BLaER1 treated with 17β-estradiol and CSF1 and Interleukin-3, amounts not matched to agents 10 nM and 100 nM (cell line): ENCODE data around the gene AGAP1.
A peak's percentile ranks its signal among the peaks of the same experiment; 100 is the strongest.

Experiments
- H3K27ac ChIP-seq, 11 experiments: shearing (Covaris generic); formaldehyde crosslinking; 2 replicates each; pipeline ENCODE4 v1.8.1; 2022
- H3K27me3 ChIP-seq, 11 experiments: shearing (Covaris generic); formaldehyde crosslinking; 2 replicates each; pipeline ENCODE4 v1.8.1; 2022
- H3K36me3 ChIP-seq, 11 experiments: shearing (Covaris generic); formaldehyde crosslinking; 2 replicates each; pipeline ENCODE4 v1.8.1; 2022
- H3K4me1 ChIP-seq, 10 experiments: shearing (Covaris generic); formaldehyde crosslinking; 2 replicates each; pipeline ENCODE4 v1.8.1; 2022
- H3K4me2 ChIP-seq, 11 experiments: shearing (Covaris generic); formaldehyde crosslinking; 2 replicates each; pipeline ENCODE4 v1.8.1; 2022
- H3K4me3 ChIP-seq, 10 experiments: shearing (Covaris generic); formaldehyde crosslinking; 2 replicates each; pipeline ENCODE4 v1.8.1; 2022
- H3K9ac ChIP-seq, 11 experiments: shearing (Covaris generic); formaldehyde crosslinking; 2 replicates each; pipeline ENCODE4 v1.8.1; 2022
- H3K9me3 ChIP-seq, 11 experiments: shearing (Covaris generic); formaldehyde crosslinking; replicated peaks in 1 of 11; 2 replicates each; pipeline ENCODE4 v1.8.1; 2022
- H4K20me1 ChIP-seq, 11 experiments: shearing (Covaris generic); formaldehyde crosslinking; 2 replicates each; pipeline ENCODE4 v1.8.1; 2022
- Cebpa-rat ChIP-seq, 11 experiments: shearing (Covaris generic); IDR thresholded peaks; 2 replicates each; pipeline ENCODE4 v1.8.1; 2022

Gene AGAP1

DNA sequence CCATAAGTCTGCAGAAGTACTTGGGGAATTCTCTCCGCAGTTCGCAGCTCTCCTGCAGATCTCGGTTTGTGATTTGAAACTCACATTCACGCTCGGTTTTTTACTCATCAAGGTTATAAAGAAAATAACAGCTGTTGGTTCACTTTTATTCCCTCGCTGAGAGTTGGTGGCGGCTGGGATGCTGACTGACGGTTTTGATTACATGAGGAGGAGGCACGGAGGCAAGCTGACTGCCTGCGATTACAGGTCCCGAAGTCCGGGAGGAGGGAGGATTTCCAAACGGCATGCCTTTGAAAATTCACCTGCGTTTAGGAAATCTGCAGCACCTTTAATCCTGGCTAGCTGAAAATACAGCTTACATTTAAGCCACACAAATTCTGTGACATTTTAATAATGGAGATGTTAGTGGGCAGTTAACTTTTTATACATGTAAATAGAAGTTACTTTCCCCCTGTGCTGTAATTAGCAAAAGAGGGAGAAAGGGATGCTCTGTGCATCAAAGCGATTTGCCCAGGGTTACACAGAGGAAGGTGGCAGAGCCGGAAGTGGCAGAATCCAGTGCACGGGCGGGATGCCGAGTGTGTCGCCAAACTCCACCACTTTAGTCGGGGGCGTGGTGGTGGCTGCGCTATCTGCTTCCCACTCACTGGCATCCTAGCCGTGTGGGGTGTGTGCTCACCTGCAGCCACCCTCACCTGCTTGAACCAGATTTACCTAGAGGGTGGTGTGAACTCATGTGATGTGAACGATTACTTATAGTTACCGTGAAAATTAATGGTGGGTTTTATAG lies 14.7 kb downstream of the AGAP1 start:
- no peak overlapping the region for H3K4me2 ChIP-seq
- peaks cover 0 to 4% (median 0%) of the 10 kb centered on the region in 11 experiments; a peak in 3 of 22 replicates for H3K9me3 ChIP-seq
- TF ChIP-seq Cebpa-rat (IDR thresholded peaks at IDR 0.05), result no peak

DNA sequence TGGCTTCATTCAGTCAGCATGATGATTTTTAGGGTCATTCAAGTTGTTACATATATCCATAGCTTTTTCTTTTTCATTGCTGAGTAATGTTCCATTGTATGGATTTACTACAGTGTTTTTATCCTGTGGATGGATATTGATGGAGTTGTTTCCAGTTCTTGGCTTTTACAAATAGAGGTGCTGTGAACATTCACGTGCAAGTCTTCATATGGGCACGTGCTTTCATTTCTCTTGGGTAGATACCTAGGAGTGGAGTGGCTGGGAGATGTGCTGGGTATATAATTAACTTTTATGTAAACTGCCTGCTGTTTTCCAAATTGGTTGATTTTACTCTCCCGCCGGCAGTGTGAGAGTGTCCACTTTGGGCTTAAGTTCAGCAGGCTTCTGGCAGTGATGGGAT lies 16.5 kb downstream of the AGAP1 start:
- Histone ChIP-seq H3K4me1 (peaks cover 0 to 15% (median 2%) of the 10 kb centered on the region in 10 experiments; a peak in 14 of 20 replicates), H3K4me3 (no peak overlapping the region), H4K20me1 (peaks cover 3 to 90% (median 44%) of the 10 kb centered on the region in 11 experiments; a peak in 19 of 22 replicates), H3K36me3 (peaks cover 0 to 13% (median 6%) of the 10 kb centered on the region in 11 experiments; a peak in 5 of 22 replicates), H3K4me2 (no peak overlapping the region), H3K9ac (no peak overlapping the region), H3K27ac (no peak overlapping the region), H3K27me3 (no peaks in the 10 kb centered on the region), H3K9me3 (peaks cover 0 to 13% (median 0%) of the 10 kb centered on the region in 11 experiments; a peak in 6 of 22 replicates)
- no peak for TF ChIP-seq Cebpa-rat (IDR thresholded peaks at IDR 0.05)

More for the DNA sequence above, 14.7 kb downstream of the AGAP1 start:
- Histone ChIP-seq H4K20me1 (peaks cover 14 to 90% (median 57%) of the 10 kb centered on the region in 11 experiments; a peak in 20 of 22 replicates), H3K4me3 (no peak overlapping the region), H3K9ac (no peak overlapping the region), H3K27ac (no peak overlapping the region), H3K27me3 (no peaks in the 10 kb centered on the region), H3K4me1 (peaks cover 0 to 20% (median 13%) of the 10 kb centered on the region in 10 experiments; a peak in 16 of 20 replicates), H3K36me3 (peaks cover 0 to 13% (median 6%) of the 10 kb centered on the region in 11 experiments; a peak in 5 of 22 replicates)

DNA sequence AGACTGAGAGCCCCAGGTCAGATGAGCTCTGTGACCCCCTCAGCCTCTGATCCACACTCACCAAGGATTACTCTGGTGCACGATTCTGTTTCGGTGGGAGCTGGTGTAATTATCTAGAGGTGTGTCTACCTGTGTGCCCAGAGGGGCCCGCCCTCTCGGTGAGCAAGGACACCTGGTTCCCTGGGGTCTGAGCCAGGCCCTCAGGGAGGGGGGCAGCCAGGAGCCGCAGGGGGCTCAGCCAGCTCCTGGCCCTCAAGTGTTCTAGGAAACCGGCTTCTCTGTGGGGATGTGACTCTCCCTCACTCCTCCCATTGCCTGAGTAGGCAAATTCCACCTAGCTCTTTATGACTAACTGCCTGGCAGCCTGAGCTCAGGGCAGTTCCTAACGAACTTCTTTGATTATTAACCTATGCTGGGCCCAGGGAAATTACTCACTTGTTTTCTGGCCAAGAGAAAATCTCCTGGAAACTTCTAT lies 17.4 kb downstream of the AGAP1 start:
- H3K9me3 ChIP-seq, result peaks cover 0 to 13% (median 4%) of the 10 kb centered on the region in 11 experiments; a peak in 6 of 22 replicates
- H3K4me2 ChIP-seq, result no peak overlapping the region
- H3K27me3 ChIP-seq, result no peaks in the 10 kb centered on the region
- peaks cover 0 to 12% (median 0%) of the 10 kb centered on the region in 10 experiments; a peak in 4 of 20 replicates for H3K4me1 ChIP-seq
- TF ChIP-seq Cebpa-rat (IDR thresholded peaks at IDR 0.05), result no peak
- peaks cover 4 to 90% (median 47%) of the 10 kb centered on the region in 11 experiments; a peak in 19 of 22 replicates for H4K20me1 ChIP-seq
- no peak overlapping the region for H3K4me3 ChIP-seq
- H3K27ac ChIP-seq, result no peak overlapping the region
- peaks cover 0 to 13% (median 6%) of the 10 kb centered on the region in 11 experiments; a peak in 5 of 22 replicates for H3K36me3 ChIP-seq
- H3K9ac ChIP-seq, result no peak overlapping the region

GRCh38 chr2:235511751-235512698 lies 18.2 kb downstream of the AGAP1 start:
- peaks cover 0 to 12% (median 0%) of the 10 kb centered on the region in 10 experiments; a peak in 2 of 20 replicates for H3K4me1 ChIP-seq
- peaks cover 0 to 19% (median 6%) of the 10 kb centered on the region in 11 experiments; a peak in 6 of 22 replicates for H3K36me3 ChIP-seq
- peaks cover 7 to 90% (median 49%) of the 10 kb centered on the region in 11 experiments; a peak in 19 of 22 replicates for H4K20me1 ChIP-seq
- H3K27me3 ChIP-seq, result no peaks in the 10 kb centered on the region
- H3K9me3 ChIP-seq, result peaks cover 0 to 16% (median 4%) of the 10 kb centered on the region in 11 experiments; a peak in 7 of 22 replicates
- no peak for TF ChIP-seq Cebpa-rat (IDR thresholded peaks at IDR 0.05)
- H3K4me3 ChIP-seq, result no peak overlapping the region
- no peak overlapping the region for H3K4me2 ChIP-seq
- H3K9ac ChIP-seq, result no peak overlapping the region
- H3K27ac ChIP-seq, result no peak overlapping the region

DNA sequence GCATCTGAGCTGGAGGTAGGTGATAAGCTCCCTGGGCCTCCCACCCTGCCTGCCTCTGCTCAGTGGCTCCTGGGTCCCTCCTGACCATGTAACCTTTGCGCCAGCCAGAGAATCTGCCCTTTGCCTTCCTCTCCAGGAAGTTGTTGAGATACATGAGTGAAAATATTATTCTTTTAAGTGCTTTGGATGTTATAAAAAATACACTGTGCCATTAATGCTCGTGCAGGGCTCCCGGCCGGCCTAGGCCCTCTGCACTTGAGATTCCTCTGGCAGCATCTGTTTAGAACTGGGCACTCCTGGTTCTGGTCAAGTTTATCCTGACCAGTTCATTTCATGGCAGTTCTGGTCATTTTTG lies 18.8 kb downstream of the AGAP1 start:
- Histone ChIP-seq H3K27me3 (no peaks in the 10 kb centered on the region), H3K27ac (no peak overlapping the region), H3K9ac (no peak overlapping the region), H3K4me3 (no peak overlapping the region), H3K9me3 (peaks cover 0 to 16% (median 4%) of the 10 kb centered on the region in 11 experiments; a peak in 7 of 22 replicates), H3K36me3 (peaks cover 0 to 14% (median 0%) of the 10 kb centered on the region in 11 experiments; a peak in 3 of 22 replicates), H3K4me2 (no peak overlapping the region), H4K20me1 (peaks cover 7 to 90% (median 49%) of the 10 kb centered on the region in 11 experiments; a peak in 19 of 22 replicates), H3K4me1 (peaks cover 0 to 12% (median 0%) of the 10 kb centered on the region in 10 experiments; a peak in 5 of 20 replicates)
- TF ChIP-seq Cebpa-rat (IDR thresholded peaks at IDR 0.05), result no peak

DNA sequence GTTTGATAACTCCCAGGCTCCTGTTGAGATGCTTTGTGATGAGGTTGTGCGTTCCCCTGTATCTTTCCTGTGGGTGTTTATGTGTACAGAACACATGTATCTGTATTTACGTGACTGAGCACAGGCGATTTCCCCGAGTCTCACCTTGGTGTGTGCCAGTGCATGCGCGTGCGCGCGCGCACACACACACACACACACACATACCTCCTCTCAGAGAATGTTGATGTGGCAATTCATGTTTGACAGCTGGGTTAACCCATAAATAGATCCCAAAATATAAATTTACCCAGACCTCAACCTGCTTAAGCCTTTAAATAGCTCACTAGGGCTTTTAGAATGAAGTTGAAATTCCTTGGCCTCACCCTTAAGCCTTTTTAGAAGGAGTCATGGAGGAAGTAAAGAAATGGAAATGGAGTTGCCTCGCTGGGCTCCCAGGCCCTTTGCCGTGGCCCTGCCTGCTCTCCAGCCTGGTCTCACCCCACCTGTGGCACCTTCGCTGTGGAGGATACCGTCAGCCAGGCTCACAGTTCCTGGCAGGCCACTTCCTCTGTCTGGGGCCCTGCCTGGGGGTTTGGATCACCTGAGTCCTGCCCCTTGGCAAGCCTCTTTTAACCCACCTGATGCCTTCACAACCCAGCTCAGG lies 20.3 kb downstream of the AGAP1 start:
- peaks cover 7 to 90% (median 46%) of the 10 kb centered on the region in 11 experiments; a peak in 18 of 22 replicates for H4K20me1 ChIP-seq
- H3K9ac ChIP-seq, result no peak overlapping the region
- H3K4me1 ChIP-seq, result peaks cover 0 to 23% (median 8%) of the 10 kb centered on the region in 10 experiments; a peak in 11 of 20 replicates
- peaks cover 0 to 16% (median 4%) of the 10 kb centered on the region in 11 experiments; a peak in 9 of 22 replicates for H3K9me3 ChIP-seq
- no peak for TF ChIP-seq Cebpa-rat (IDR thresholded peaks at IDR 0.05)
- no peak overlapping the region for H3K4me3 ChIP-seq
- H3K36me3 ChIP-seq, result peaks cover 0 to 6% (median 0%) of the 10 kb centered on the region in 11 experiments; a peak in 2 of 22 replicates
- no peak overlapping the region for H3K27ac ChIP-seq
- 0 out of 22 replicates have a peak overlapping the region, but pooled peaks of 1 of the 11 experiments have one; percentile 15 for H3K4me2 ChIP-seq
- no peaks in the 10 kb centered on the region for H3K27me3 ChIP-seq

DNA sequence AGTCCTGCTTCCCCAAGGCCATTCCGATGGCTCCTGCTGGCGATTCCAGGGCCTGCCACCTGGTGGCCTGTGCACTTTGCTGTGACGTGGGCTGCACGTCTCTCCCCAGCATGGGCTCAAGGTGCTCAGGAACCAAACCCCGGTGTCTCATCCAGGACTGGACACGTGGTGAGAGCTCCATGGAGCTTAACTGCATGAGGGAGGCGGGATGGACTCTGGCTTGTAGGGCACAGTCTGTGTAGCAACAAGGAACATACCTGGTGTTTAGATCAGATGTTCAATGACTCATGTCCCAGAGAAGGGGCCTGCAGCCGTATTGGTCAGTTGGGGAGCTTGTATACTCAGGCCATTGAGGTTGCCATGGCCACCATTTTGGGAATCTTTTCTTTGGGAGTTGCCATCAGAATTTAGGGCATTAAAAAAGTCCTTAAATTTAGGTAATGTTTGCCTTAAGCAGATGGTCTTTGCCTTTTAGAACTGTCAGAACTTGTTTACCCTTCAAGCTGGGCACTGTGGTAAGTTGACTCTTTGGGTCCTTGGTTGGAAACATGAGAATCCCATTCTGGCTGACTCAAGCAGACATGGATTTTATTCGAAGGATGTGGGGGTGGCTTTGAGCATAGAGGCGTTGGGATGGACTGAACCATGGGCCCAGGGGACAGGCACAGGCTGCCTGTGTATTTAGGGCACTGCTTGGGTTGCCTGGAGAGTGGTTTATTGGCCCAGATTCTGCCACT lies 21.0 kb downstream of the AGAP1 start:
- H3K36me3 ChIP-seq, result peaks cover 0 to 6% (median 0%) of the 10 kb centered on the region in 11 experiments; a peak in 2 of 22 replicates
- 0 out of 22 replicates have a peak overlapping the region, but pooled peaks of 1 of the 11 experiments have one; percentile 15 for H3K4me2 ChIP-seq
- H3K4me3 ChIP-seq, result no peak overlapping the region
- no peaks in the 10 kb centered on the region for H3K27me3 ChIP-seq
- no peak overlapping the region for H3K9ac ChIP-seq
- TF ChIP-seq Cebpa-rat (IDR thresholded peaks at IDR 0.05), result no peak
- peaks cover 0 to 23% (median 8%) of the 10 kb centered on the region in 10 experiments; a peak in 11 of 20 replicates for H3K4me1 ChIP-seq
- H3K27ac ChIP-seq, result no peak overlapping the region
- H4K20me1 ChIP-seq, result peaks cover 7 to 84% (median 39%) of the 10 kb centered on the region in 11 experiments; a peak in 17 of 22 replicates
- H3K9me3 ChIP-seq, result peaks cover 0 to 16% (median 4%) of the 10 kb centered on the region in 11 experiments; a peak in 10 of 22 replicates
